ENCODE data around the gene EYS.

The EYS gene

GRCh38 chr6:64415926-64416325 lies 1291.1 kb downstream of the EYS start:
- FAIRE-seq = no peak

- FAIRE-seq = no peak
These were observed 1295.8 kb downstream of the EYS start for GRCh38 chr6:64411226-64411625.

GRCh38 chr6:64409948-64410347 lies 1297.1 kb downstream of the EYS start:
- FAIRE-seq = no peak

GRCh38 chr6:64404396-64404795 lies 1302.6 kb downstream of the EYS start:
- no peak for FAIRE-seq

- no peak for FAIRE-seq
These were observed 1323.7 kb downstream of the EYS start for GRCh38 chr6:64383277-64383676.

- FAIRE-seq = no peak
These were observed 1330.6 kb downstream of the EYS start for GRCh38 chr6:64376394-64376793.

- FAIRE-seq = no peak
These were observed 1349.6 kb downstream of the EYS start for GRCh38 chr6:64357430-64357829.

- no peak for FAIRE-seq
These were observed 1359.6 kb downstream of the EYS start for GRCh38 chr6:64347411-64347810.

- no peak for FAIRE-seq
These were observed 1371.8 kb downstream of the EYS start for GRCh38 chr6:64335195-64335594.

GRCh38 chr6:64334636-64335035 lies 1372.4 kb downstream of the EYS start:
- no peak for FAIRE-seq

- FAIRE-seq = no peak
These were observed 1376.2 kb downstream of the EYS start for GRCh38 chr6:64330694-64331307.

GRCh38 chr6:64326939-64327338 lies 1380.1 kb downstream of the EYS start:
- no peak for FAIRE-seq

GRCh38 chr6:64325093-64325492 lies 1381.9 kb downstream of the EYS start:
- FAIRE-seq = no peak

- FAIRE-seq = no peak
These were observed 1396.8 kb downstream of the EYS start for GRCh38 chr6:64310214-64310613.

GRCh38 chr6:64301307-64302236 lies 1405.5 kb downstream of the EYS start:
- FAIRE-seq = no peak

GRCh38 chr6:64299176-64299575 lies 1407.8 kb downstream of the EYS start:
- FAIRE-seq = no peak

GRCh38 chr6:64294034-64294433 lies 1413.0 kb downstream of the EYS start:
- FAIRE-seq = no peak

- no peak for FAIRE-seq
These were observed 1413.7 kb downstream of the EYS start for GRCh38 chr6:64293298-64293697.

- FAIRE-seq = no peak
These were observed 1416.2 kb downstream of the EYS start for GRCh38 chr6:64290867-64291266.

GRCh38 chr6:64289931-64290330 lies 1417.1 kb downstream of the EYS start:
- FAIRE-seq = no peak

- FAIRE-seq = no peak
These were observed 1418.7 kb downstream of the EYS start for GRCh38 chr6:64288351-64288750.

GRCh38 chr6:64281167-64281566 lies 1425.9 kb downstream of the EYS start:
- FAIRE-seq = no peak

GRCh38 chr6:64280569-64280968 lies 1426.5 kb downstream of the EYS start:
- FAIRE-seq = no peak

- no peak for FAIRE-seq
These were observed 1436.9 kb downstream of the EYS start for GRCh38 chr6:64270083-64270482.
